Stimulated activated naive CD4-positive, alpha-beta T cell (primary cell): ENCODE measurements around the gene SPEN.

Experiments used
- DNase-seq, 6 experiments: peaks; one replicate each; lab custom pipeline; 2025; lab: John Stamatoyannopoulos, UW

Gene SPEN

GRCh38 chr1:15934211-15935055 is 86.9 kb downstream of the SPEN start:
- DNase-seq = no peak

GRCh38 chr1:15935056-15935950 is 87.8 kb downstream of the SPEN start:
- no peak for DNase-seq

GRCh38 chr1:15936025-15936424 is 88.5 kb downstream of the SPEN start:
- DNase-seq = no peak

- no peak for DNase-seq
These were observed 89.6 kb downstream of the SPEN start for GRCh38 chr1:15937146-15937545.

- no peak for DNase-seq
These were observed 90.2 kb downstream of the SPEN start for GRCh38 chr1:15937706-15938168.

GRCh38 chr1:15938628-15939161 is 91.2 kb downstream of the SPEN start:
- no peak for DNase-seq

- DNase-seq = no peak
These were observed 91.9 kb downstream of the SPEN start for GRCh38 chr1:15939181-15940109.

- no peak for DNase-seq
These were observed 92.9 kb downstream of the SPEN start for GRCh38 chr1:15940110-15941043.

- DNase-seq = no peak
These were observed 93.7 kb downstream of the SPEN start for GRCh38 chr1:15941044-15941840.

GRCh38 chr1:15941899-15942660 is 94.6 kb downstream of the SPEN start:
- no peak for DNase-seq

GRCh38 chr1:15942661-15943327 is 95.3 kb downstream of the SPEN start:
- no peak for DNase-seq

- DNase-seq = no peak
These were observed 96.0 kb downstream of the SPEN start for GRCh38 chr1:15943328-15943991.

GRCh38 chr1:15943992-15944307 is 96.4 kb downstream of the SPEN start:
- DNase-seq = no peak

GRCh38 chr1:15944308-15945010 is 97.0 kb downstream of the SPEN start:
- no peak for DNase-seq

GRCh38 chr1:15945011-15945831 is 97.7 kb downstream of the SPEN start:
- no peak for DNase-seq

- no peak for DNase-seq
These were observed 98.4 kb downstream of the SPEN start for GRCh38 chr1:15945832-15946448.
